Hindlimb muscle (tissue), 1 donor: ENCODE data around the gene VPREB3. TPM values are rescaled to one million over a fixed set of nuclear protein-coding genes. Genes with fewer than 3 reads are reported as not detected.

Experiments used
- DNase-seq: peaks from one replicate; pipeline ENCODE4 v3.0.0-alpha.2; 2013
- polyA plus RNA-seq: library from polyadenylated mRNA; unstranded; fragments of 120-200 nt; gene quantifications from one replicate; pipeline ENCODE4 v1.2.1, GENCODE V29; 2013; ENCODE audit not compliant: insufficient read length

VPREB3 gene
- polyA plus RNA-seq, 1 donor = 0.56 TPM

DNA sequence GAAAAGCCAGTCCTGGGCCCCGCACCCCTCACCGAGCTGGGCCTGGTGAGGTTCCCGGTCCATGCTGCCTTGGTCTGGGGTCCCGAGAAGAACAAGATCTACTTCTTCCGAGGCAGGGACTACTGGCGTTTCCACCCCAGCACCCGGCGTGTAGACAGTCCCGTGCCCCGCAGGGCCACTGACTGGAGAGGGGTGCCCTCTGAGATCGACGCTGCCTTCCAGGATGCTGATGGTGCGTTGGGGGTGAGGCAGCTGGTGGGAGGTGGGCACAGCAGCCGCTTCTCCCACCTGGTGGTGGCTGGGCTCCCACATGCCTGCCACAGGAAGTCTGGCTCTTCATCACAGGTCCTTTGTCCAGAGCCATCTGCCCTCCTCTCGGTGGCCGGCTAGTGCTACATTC, 28.0 kb upstream of the VPREB3 start:
- no peak for DNase-seq

DNA sequence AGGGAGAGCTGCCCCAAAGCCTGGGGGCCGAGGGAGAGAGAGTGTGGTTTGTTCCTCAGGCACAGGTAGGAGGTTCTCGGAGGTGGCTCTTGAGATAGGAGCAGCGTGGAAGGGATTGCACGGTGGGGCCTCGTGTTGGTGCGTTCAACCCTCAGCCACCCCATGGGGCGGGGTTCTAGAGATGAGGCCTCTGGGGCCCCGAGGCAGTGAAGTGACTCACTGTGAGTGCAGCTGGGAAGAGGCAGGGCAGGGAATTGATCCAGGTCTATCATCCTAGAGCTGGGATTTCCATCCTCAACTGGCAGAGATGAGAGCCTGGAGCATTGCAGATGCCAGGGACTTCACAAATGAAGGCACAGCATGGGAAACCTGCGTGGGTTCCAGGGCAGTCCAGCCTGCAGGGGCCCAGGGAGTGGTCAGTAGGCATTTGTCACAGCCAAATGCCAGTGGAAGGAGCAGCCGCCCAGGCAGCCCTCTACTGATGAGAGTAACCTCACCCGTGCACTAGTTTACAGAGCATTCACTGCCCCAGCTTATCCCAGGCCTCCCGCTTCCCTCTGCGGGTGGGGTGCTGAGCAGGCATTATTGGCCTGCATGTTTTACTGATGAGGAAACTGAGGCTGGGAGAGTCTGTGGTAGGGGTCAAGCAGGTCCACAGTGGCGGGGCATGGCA, 27.4 kb upstream of the VPREB3 start:
- no peak for DNase-seq

GRCh38 chr22:23781065-23781464, 26.8 kb upstream of the VPREB3 start:
- DNase-seq = no peak

DNA sequence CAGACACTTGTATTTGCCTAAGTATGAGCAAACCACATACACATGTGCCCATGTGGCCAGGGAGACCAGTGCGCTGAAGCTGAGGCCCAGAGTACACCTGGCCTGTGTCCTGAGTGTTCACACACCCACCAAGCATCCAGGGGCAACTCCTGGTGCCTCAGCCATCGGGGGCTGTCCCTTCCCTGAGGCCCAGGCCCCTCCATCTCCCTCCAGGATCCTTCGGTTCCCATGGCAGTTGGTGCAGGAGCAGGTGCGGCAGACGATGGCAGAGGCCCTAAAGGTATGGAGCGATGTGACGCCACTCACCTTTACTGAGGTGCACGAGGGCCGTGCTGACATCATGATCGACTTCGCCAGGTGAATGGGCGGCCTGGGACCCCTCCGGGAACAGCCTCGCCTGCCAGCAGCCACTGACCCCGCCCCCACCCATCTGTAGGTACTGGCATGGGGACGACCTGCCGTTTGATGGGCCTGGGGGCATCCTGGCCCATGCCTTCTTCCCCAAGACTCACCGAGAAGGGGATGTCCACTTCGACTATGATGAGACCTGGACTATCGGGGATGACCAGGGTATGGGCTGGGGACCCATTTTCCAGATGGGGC, 26.0 kb upstream of the VPREB3 start:
- DNase-seq = no peak

- no peak for DNase-seq
Observed at GRCh38 chr22:23779731-23780130, 25.5 kb upstream of the VPREB3 start.

- DNase-seq = no peak
Observed at GRCh38 chr22:23779083-23779482, 24.9 kb upstream of the VPREB3 start.

DNA sequence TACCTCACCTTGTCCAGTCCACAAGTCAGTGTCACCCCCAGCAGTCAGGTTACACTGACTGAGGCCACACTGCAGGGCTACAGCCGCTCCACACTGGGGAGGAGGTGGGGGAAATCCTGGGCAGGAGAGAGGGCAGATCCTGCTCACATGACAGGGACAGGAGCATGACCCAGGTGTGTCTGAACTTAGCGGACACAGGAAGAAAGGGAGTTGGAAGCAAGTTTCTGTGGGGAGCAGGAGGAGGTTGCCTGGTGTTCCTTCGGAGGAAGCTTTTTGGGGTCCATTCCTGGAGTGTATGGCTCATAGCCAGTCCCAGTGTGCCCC, 24.3 kb upstream of the VPREB3 start:
- DNase-seq = no peak

GRCh38 chr22:23777776-23778576, 23.8 kb upstream of the VPREB3 start:
- no peak for DNase-seq

- DNase-seq = no peak
Observed at GRCh38 chr22:23775779-23776375, 21.7 kb upstream of the VPREB3 start.

GRCh38 chr22:23774922-23775436, 20.8 kb upstream of the VPREB3 start:
- DNase-seq = no peak

DNA sequence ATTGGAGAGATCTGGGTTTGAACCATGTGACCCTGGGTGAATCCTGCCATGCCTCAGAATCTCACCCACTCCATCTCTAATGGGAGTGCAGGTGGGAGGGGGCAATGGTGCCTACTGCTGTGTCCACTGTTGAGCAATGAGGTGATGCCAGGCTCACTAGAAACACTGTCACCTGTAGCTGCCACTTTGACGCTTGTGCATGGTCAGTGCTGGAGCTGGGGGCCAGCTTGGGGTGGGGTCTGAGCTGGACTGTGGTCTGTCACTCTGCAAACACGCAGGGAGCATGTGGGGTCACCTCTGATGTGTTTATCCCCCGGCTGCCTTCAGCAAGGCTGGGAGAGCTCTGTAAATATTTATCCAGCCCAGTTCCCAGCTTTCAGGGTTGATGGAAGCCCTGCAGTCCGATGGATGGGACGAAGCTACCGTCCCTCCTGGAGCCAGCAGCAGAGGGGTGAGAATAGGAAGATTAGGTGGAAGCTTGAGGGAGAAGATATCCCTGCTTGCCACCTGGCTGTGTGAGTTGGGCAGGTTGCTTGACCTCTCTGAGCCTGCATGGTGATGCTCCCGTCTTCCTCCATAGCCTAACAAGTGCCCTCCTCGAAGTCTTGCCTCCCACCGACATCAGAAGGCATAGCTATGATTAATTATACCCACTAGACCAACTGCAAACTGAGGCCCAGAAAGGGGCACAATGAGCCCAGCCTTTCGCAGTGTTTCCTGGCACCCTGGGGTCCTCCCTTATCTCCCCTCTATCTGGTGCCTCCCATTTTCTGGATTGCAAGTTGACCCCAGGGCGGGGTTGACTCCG, 20.1 kb upstream of the VPREB3 start:
- DNase-seq = no peak

- no peak for DNase-seq
Observed at GRCh38 chr22:23773483-23774113, 19.4 kb upstream of the VPREB3 start.

DNA sequence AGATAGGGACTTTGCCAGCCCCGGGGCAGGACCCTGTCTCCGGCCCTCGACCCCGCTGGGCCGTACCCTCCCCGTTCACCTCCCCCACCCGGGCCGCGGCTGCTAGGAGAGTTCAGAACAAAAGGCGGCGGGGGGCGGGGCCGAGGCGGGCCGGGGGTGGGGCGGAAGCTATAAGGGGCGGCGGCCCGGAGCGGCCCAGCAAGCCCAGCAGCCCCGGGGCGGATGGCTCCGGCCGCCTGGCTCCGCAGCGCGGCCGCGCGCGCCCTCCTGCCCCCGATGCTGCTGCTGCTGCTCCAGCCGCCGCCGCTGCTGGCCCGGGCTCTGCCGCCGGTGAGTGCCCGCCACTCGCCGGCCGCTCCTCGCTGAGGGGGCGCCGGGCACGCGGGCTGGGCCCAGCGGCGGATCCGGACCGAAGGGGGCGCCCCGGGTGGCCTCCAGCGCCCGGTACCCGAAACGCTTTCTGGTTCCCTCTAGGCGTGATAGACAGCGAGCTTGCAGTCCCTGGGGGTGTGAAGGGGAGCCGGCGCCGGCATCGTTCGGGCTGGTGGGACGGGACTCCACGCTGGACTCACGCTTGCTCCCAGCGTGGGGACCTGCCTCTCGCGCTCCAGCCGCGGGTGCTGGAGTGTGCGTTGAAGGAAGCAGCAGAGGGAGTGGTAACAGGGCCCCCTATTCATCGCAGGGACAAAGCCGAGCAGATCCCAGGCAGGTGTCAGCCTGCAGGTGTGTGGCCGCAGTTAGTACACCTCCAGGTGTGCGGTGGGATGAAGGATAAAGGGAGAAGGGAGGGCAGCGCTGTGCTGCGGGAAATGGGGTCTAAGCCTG, 18.6 kb upstream of the VPREB3 start, which contains the start of gene MMP11:
MMP11 (plus strand) TSS at position 201 of the 825 bp plus-strand sequence; CDS start at position 223, 22 bp downstream.
- peak; percentile 56 for DNase-seq

DNA sequence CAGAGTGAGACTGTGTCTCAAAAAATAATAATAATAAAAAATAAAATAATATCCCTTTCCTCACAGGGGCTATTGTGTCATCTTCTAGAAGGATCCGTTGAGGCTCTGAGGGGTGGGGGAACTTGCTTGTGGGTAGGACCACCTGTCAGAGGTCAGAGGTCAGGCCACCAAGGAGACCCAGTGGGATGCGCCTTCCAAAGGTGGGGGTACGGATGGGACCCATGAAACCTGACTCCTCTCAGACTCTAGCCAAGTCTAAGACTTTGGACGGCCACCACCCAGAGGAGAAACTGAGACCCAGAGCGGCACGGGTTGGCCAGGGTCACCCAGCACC, 18.1 kb upstream of the VPREB3 start:
- no peak for DNase-seq

DNA sequence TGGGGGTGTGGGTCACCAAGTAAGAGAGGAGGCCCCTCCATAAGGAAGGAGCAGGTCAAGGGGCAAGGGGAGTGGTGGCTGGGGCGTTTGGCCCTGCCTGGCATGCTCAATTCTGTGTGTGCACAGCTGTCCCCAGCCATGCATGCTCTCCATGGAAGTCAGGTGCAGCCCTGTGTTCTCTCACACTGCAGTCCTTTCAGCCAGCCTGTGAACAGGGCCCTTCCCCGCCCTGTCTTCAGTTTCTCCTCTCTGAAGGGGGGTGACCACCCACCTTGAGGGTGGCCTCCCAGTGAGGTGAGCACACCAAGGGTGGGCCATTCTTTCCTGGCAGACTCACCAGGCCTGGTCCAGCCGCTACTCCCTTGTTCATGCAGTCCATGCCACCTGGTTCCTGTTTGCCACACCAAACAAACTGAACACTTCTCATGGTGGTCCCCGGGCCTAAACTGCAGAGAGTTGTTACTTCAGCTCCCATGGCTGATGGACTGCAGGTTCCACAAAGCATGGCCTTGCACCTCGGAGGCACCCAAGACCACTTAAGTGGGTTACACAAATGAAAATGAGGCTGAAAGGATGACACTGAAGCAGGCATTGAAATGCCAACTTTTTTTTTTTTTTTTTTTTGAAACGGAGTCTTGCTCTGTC, 15.2 kb upstream of the VPREB3 start:
- no peak for DNase-seq

- DNase-seq = peak; percentile 81
Observed at GRCh38 chr22:23767673-23768548, 13.7 kb upstream of the VPREB3 start, which contains the start of gene CHCHD10. Gene CHCHD10 (minus strand): TSS chr22:23767972. CDS start chr22:23767874, 98 bp downstream.

- no peak for DNase-seq
Observed at GRCh38 chr22:23767303-23767672, 13.1 kb upstream of the VPREB3 start.

DNA sequence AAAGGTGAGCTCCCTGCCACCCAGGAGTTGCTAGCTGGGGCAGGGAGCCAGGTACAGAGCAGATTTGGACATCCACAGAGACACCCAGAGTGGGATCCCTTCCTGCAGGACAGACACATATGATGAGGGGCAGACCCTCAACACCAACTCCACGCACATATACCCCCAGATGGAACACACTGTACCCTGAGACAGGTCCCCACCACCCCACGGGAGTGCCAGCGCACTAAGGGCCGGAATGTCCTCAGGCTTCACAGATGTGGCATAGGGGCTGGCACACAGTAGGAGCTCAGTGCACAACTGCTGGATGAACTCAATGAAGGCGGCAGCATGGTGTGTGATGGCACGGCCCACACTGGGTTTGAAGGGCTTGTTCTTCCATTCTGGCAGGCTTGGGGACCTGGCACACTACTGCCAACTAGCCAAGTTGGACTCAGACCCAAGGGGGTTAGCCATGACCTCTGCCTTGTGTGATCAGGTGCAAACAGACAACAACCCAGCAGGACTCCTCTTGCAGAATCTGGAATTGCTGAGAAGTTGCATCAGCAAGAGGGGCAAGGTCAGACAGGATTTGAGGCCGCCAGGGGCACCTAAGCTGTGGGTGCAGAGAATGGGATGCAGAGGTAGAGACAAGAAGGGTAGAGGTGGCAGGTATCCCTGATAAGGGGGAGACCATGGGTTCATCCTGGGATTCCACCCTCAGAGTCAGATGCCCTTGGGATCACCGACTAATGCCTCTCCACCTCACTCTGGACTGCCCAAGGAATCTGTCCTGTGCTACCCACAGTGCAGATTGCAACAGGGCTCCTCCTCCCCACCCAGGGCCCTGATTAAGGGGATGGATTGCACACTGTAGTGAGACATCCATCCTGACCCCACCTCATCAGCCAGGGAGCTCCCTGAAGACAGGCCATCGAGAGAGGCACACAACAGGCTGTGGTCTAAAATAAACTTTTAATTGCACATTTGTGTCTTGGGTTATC, 11.0 kb upstream of the VPREB3 start:
- no peak for DNase-seq
